Spleen (tissue), 11 donors: ENCODE data around the gene CPN2. TPM values are rescaled to one million over a fixed set of nuclear protein-coding genes. Genes with fewer than 3 reads are reported as not detected.
A peak's percentile ranks its signal among the peaks of the same experiment; 100 is the strongest.

Experiments
- DNase-seq: peaks from one replicate; pipeline ENCODE4 v3.0.0-alpha.2; 2020
- H3K27ac ChIP-seq, 8 donors: fragments of 200-600 bp; sonication (generic) in 7 of 8; 1 replicate in 4 of 8; 2 replicates in 4 of 8; pipeline versions ENCODE4 v1.5.0 to v1.8.0; 2016 to 2021; ENCODE audit warnings: inconsistent platforms in 4 of 8, mild to moderate bottlenecking in 4 of 8, moderate library complexity in 1 of 8
- H3K27me3 ChIP-seq, 7 donors: fragments of 200-600 bp; sonication (generic) in 6 of 7; replicated peaks in 1 of 7; 1 replicate in 4 of 7; 2 replicates in 3 of 7; pipeline versions ENCODE4 v1.5.0 to v1.8.0; 2016 to 2021; ENCODE audit warnings: inconsistent platforms in 3 of 7, mild to moderate bottlenecking in 1 of 7
- H3K36me3 ChIP-seq, 6 donors: fragments of 200-600 bp; sonication (generic) in 5 of 6; 1 replicate in 4 of 6; 2 replicates in 2 of 6; pipeline versions ENCODE4 v1.5.0 to v1.8.0; 2016 to 2021; ENCODE audit warnings: inconsistent platforms in 2 of 6
- H3K4me1 ChIP-seq, 6 donors: fragments of 200-600 bp; sonication (generic) in 5 of 6; 1 replicate in 3 of 6; 2 replicates in 3 of 6; pipeline versions ENCODE4 v1.5.0 to v1.8.0; 2016 to 2021; ENCODE audit warnings: inconsistent platforms in 3 of 6
- H3K4me3 ChIP-seq, 8 donors: fragments of 200-600 bp; sonication (generic) in 7 of 8; 1 replicate in 4 of 8; 2 replicates in 4 of 8; pipeline versions ENCODE4 v1.5.0 to v1.8.0; 2016 to 2021; ENCODE audit warnings: inconsistent platforms in 4 of 8, mild to moderate bottlenecking in 4 of 8, moderate library complexity in 2 of 8
- H3K9me3 ChIP-seq, 8 donors: fragments of 200-600 bp; sonication (generic) in 7 of 8; 1 replicate in 4 of 8; 2 replicates in 4 of 8; pipeline versions ENCODE4 v1.5.0 to v1.8.0; 2016 to 2021; ENCODE audit warnings: inconsistent platforms in 4 of 8
- POLR2A ChIP-seq, 3 donors: fragments of 450-650 bp; IDR thresholded peaks; one replicate each; pipeline ENCODE4 v1.5.1; 2017; ENCODE audit warnings: antibody characterized with exemption in 3 of 3, mild to moderate bottlenecking in 1 of 3
- POLR2AphosphoS5 ChIP-seq, 3 donors: sonication (generic); formaldehyde crosslinking; IDR thresholded peaks; one replicate each; pipeline ENCODE4 v1.5.1; 2017; ENCODE audit warnings: antibody characterized with exemption in 3 of 3
- WGBS, 5 donors: extraction: QIAGEN DNeasy Blood & Tissue Kit in 3 of 5; methylation state at CpG; one replicate each; pipeline versions ENCODE4 v1.1.5 to v1.1.7; 2013 to 2018; 5-methylcytosine and 5-hydroxymethylcytosine counted together
- intact Hi-C: fragments of 100-400 bp; cut with DNase I; formaldehyde crosslinking; loops from one replicate; pipeline ENCODE4 v1.15.0; 2023; ENCODE audit warnings: low total_unique reads
- polyA plus RNA-seq, 3 donors: library from polyadenylated mRNA; stranded (reverse); fragments of 200-250 nt; gene quantifications; one replicate each; pipeline ENCODE4 v1.2.1, GENCODE V29; 2013
- total RNA-seq, 7 donors: library from RNA; depleted of rRNA in 3 of 7; stranded (reverse); fragments of >200 nt in 3 of 7; fragmentation: NEBNext Ultra II Directional in 4 of 7; extraction: Animal tissue kit (Norgen Biotek cat#: 25700) in 4 of 7; gene quantifications; one replicate each; pipeline versions ENCODE4 v1.1.0 to v1.2.1, GENCODE V29; 2016 to 2021
- TF ChIP-seq, protein P1 (sequence below), 11 experiments: fragments of 200-600 bp in 7 of 11; fragments of 450-650 bp in 4 of 11; sonication (generic) in 4 of 11; IDR thresholded peaks in 8 of 11; conservative IDR thresholded peaks in 3 of 11; 1 replicate in 7 of 11; 2 replicates in 4 of 11; pipeline versions ENCODE4 v1.4.0 to v1.8.0; 2016 to 2021; ENCODE audit warnings: antibody characterized with exemption in 11 of 11, inconsistent platforms in 4 of 11, mild to moderate bottlenecking in 1 of 11
- donor health status: healthy with polysubstance abuse.
- donor health status: DM: no; HTN: no; CAD: no; lungs with moderate emphysema.
- donor health status: DM: no; HTN: no; CAD: no.
- donor health status: Bipolar disorder and iron deficiency.
- donor health status: healthy.
- donor health status: DM: no; HTN: no; CAD: no.
- donor health status: DM: yes; HTN: yes; CAD: no.

Gene CPN2
- total and polyA plus RNA-seq, 10 donors: 0.26 to 4.4 (median 0.76) TPM

DNA sequence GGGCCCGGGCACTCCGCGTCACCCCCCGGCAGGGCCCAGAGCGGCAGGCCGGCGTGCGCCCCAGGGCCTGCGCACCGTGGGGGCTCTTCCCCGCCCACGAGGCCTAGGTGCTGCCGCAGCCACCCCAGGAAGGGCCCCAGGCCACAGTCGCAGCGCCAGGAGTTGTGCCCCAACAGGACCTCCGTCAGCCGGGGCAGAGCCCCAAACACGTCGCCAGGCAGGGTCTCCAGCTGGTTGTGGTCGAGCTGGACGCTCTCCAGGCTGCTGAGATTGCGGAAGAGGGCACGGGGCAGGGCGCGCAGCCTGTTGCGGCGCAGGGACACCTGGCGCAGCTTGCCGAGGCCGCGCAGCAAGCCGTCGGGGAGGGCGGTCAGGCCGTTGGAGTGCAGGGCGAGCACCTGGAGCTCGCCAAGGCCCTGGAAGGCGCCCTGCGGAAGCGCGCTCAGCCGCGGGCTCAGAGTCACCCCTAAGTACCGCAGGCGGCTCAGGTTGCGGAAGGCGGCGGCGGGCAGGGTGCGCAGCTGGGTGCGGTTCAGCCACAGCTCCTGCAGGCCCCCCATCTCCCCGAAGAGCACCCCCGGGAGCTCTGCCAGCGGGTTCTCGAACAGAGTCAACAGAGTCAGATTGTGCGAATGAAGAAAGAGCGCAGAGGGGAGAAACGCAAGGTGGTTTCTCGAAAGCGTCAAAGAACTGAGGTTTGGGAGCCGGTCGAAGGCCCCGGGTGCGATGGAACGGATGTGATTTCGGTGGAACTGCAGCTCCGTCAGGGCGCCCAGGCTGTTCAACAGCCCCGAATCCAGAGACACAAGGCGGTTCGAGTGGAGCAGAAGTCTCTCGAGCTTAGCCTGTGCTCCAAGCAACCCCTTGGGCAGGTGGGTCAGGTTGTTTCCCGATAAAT is 46.0 kb upstream of the CPN2 start:
- 10 to 20% (median 12%) methylated on average over 34 to 73 of the region's 73 CpGs for WGBS, 5 donors
- Histone ChIP-seq H3K4me1 (peaks cover 15 to 48% (median 33%) of the 10 kb centered on the region in 6 donors), H3K27ac (peak overlapping the region in 7 of 8 donors; percentile 47 to 70 (median 63)), H3K9me3 (no peaks in the 10 kb centered on the region), H3K27me3 (peaks cover 0 to 55% (median 23%) of the 10 kb centered on the region in 7 donors), H3K36me3 (no peaks in the 10 kb centered on the region), H3K4me3 (peak overlapping the region; percentile 24 to 68 (median 31))
- peak; percentile 72 for DNase-seq
- TF ChIP-seq POLR2A (IDR thresholded peaks at IDR 0.05): no peak
- TF ChIP-seq, protein P1, sequence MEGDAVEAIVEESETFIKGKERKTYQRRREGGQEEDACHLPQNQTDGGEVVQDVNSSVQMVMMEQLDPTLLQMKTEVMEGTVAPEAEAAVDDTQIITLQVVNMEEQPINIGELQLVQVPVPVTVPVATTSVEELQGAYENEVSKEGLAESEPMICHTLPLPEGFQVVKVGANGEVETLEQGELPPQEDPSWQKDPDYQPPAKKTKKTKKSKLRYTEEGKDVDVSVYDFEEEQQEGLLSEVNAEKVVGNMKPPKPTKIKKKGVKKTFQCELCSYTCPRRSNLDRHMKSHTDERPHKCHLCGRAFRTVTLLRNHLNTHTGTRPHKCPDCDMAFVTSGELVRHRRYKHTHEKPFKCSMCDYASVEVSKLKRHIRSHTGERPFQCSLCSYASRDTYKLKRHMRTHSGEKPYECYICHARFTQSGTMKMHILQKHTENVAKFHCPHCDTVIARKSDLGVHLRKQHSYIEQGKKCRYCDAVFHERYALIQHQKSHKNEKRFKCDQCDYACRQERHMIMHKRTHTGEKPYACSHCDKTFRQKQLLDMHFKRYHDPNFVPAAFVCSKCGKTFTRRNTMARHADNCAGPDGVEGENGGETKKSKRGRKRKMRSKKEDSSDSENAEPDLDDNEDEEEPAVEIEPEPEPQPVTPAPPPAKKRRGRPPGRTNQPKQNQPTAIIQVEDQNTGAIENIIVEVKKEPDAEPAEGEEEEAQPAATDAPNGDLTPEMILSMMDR (IDR thresholded peaks at IDR 0.05 in 8 of 11, conservative IDR thresholded peaks at IDR 0.05 in 3 of 11): no peak
- peak in 1 of 3 donors; percentile 7 for TF ChIP-seq POLR2AphosphoS5 (IDR thresholded peaks at IDR 0.05)
- intact Hi-C loops: no loop called here

DNA sequence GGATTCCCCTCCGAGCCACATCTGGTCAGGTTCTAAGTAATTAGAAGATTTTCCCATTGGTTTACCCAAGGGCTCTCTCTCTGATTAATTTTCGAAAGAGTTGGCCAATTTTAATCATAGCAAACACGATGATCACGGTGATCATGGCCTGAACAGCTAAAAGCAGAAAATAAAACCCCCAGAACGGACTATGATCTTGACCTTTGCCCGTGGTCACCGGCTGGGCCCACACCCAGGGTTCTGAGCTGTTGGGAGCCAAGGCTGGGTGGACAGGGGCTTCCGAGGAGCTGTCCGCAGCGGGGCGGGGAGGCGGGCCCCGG is 45.4 kb upstream of the CPN2 start:
- Histone ChIP-seq H3K9me3 (peaks cover 0 to under 1% (median 0%) of the 10 kb centered on the region in 8 donors), H3K36me3 (no peaks in the 10 kb centered on the region), H3K27ac (peak overlapping the region in 7 of 8 donors; percentile 47 to 70 (median 63)), H3K27me3 (peaks cover 0 to 55% (median 23%) of the 10 kb centered on the region in 7 donors), H3K4me3 (peak overlapping the region in 7 of 8 donors; percentile 28 to 68 (median 31)), H3K4me1 (peaks cover 15 to 48% (median 33%) of the 10 kb centered on the region in 6 donors)
- intact Hi-C loops: no loop called here
- DNase-seq: no peak
- TF ChIP-seq POLR2AphosphoS5 (IDR thresholded peaks at IDR 0.05) (no peak), POLR2A (IDR thresholded peaks at IDR 0.05) (no peak)
- TF ChIP-seq, protein P1 (IDR thresholded peaks at IDR 0.05 in 8 of 11, conservative IDR thresholded peaks at IDR 0.05 in 3 of 11): no peak
- 11 to 15% (median 13%) methylated on average over 11 to 13 of the region's 13 CpGs for WGBS, 5 donors

DNA sequence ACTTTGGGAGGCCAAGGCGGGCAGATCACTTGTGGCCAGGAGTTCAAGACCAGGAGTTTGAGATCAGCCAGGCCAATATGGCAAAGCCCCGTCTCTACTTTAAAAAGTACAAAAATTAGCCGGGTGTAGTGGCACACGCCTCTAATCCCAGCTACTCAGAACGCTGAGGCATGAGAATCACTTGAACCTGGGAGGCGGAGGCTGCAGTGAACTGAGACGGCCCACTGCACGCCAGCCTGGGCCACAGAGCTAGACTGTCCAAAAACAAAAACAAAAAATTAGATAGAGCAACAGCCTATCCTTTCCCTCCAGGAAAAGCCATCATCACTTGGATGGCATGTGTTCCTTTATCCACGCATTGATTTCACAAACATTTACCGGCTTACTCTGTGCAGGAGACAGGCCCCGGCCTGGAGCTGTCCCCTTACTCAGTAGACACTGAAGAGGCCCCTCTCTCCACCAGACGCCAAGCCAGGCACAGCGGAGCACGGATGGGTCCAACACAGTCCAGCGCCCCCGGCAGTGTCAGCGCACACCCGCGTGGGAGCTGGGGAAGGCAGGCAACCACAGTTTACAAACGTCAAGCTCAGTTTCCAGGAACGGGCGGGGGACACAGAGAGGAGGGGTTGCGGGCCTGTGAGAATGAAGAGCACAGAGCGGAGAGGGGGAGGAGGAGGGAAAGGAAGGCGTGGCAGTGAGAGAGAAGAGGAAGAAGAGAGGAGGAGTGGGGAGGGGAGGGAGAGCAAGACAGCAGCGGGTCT is 44.8 kb upstream of the CPN2 start:
- H3K9me3 ChIP-seq: peaks cover 0 to 6% (median 2%) of the 10 kb centered on the region in 8 donors
- peak overlapping the region in 6 of 8 donors; percentile 42 to 70 (median 61) for H3K27ac ChIP-seq
- no peaks in the 10 kb centered on the region for H3K36me3 ChIP-seq
- intact Hi-C loops: no loop called here
- 39 to 48% (median 45%) methylated on average over 26 of the region's 26 CpGs for WGBS, 5 donors
- H3K27me3 ChIP-seq: peaks cover 0 to 55% (median 23%) of the 10 kb centered on the region in 7 donors
- TF ChIP-seq, protein P1 (IDR thresholded peaks at IDR 0.05 in 8 of 11, conservative IDR thresholded peaks at IDR 0.05 in 3 of 11): no peak
- TF ChIP-seq POLR2AphosphoS5 (IDR thresholded peaks at IDR 0.05) (peak; percentile 14 to 72 (median 58)), POLR2A (IDR thresholded peaks at IDR 0.05) (no peak)
- H3K4me1 ChIP-seq: peaks cover 15 to 48% (median 33%) of the 10 kb centered on the region in 6 donors
- peak; percentile 78 for DNase-seq
- peak overlapping the region in 5 of 8 donors; percentile 28 to 68 (median 33) for H3K4me3 ChIP-seq
